Measurements from ENCODE around the gene AMOT.

AMOT gene

DNA sequence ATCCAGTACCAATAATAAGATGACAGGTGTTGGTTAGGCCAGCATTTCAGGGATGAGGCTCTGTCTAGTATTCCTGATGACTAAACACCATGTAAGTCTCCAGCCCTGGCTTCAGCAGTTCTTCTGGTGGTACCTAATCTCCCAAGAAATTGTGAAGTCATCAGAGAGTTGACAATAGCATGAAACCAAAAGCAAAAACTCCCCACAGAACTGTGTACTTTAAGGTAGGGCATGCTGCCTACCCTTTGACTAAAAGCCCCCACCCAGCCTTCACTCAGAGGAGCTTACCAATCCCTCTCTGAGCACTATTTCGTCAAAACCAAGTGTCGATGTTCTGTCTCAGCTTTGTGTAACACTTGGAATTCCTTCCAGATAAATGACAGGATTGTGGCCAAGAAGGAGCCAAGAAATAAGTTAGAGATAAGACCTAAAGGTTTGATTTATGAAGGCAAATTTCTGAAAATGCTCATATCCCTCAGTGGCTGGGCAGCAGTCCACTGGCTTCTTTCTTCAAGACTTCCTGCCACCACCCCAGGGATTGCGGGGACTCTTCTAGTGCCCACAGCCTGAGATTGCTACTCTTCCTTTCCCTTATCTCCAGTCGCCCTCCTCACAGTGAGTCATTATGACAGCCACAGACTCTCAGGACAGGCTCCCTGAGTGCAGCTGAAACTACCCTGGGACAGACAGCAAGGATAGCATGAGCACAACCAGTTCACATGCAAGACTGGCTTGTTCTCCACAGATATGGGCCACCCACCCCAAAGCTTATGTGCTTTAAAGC lies 93.6 kb downstream of the AMOT start:
- no peak overlapping the region for H3K4me3 ChIP-seq (ENCODE audit: low read depth, low read length)

DNA sequence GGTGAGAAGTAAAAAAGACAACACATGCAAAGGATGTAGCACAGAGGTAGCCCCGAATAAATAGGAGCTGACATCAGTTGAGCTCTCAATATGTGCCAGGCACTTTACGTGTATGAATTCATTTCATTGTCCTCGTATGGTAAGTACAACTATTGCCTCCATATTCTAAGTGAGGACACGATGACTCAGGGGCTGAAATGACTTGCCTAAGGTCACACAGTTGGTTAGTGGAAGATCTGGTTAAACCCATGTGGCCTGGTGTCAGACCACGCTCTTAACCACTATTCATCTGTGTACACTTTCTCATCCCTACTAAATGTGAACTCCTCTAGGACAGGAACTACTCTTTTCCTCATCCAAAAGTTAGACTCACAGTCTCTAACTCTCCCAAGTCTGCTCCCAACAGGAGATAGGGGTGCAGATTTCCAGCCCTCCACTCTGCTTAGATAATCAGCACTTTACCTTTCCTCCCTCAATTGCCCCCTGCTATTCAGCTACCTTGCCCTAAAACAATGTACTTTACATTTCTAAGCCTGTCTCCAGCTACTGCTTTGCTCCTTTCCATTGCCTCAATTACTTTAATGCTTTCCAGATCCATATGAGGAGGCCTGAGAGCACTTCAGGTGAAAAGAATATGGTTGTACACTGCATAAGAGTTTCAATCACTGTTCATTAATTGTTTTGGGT lies 102.1 kb downstream of the AMOT start:
- H3K4me3 ChIP-seq (ENCODE audit: low read depth, low read length): no peak overlapping the region

DNA sequence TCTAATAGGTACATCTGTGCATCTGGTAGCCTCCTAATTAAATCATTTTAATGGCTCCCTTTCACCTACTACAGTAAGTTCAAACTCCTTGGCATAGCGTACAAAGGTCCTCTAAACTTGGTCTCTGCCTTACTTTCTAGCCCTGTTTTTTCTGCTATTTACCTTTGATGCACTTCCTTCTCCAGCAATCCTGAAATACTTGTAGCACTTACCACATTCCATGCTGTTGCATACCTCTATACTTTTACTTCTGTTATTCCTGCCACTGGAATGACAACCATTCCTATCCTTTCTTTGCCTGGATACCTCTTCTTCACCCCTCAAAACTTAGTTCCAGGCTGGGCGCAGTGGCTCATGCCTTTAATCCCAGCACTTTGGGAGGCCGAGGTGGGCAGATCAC lies 104.3 kb downstream of the AMOT start:
- no peak overlapping the region for H3K4me3 ChIP-seq (ENCODE audit: low read depth, low read length)

DNA sequence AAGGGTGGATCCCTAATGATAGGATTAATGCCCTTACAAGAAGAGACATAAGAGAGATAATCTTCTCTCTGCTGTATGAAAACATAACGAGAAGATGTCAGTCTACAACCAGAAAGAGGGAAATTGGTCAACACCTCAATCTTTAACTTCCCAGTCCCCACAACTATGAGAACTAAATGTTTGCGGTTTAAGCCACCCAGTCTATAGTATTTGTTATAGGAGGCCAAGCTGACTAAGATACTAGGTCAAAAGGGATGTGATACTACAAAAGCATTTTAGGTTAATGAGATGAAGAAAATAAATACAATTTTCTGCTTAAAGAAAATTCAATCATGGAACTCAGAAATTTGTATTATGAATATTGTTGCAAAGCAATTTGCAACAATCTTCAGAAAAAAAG lies 105.5 kb downstream of the AMOT start:
- no peak overlapping the region for H3K4me3 ChIP-seq (ENCODE audit: low read depth, low read length)

DNA sequence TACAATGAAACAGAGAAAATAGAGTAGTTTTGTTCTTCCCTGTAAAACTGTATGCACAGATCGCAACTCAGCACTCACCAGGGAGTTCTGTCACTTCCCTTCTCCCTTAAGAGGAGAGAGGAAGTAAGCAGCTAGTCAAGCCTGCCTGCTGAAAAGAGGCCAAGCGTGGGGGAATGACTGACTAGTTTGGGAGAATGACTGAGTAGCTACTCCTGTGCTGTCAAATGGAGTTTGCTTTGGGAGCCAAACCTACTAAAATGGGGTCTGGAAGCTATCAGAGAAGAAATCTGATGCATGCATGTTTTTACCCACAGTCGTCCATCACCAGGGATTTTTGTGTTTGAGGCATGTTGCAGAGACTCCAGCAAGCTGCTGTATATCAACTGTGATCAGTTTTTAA lies 106.3 kb downstream of the AMOT start:
- no peak overlapping the region for H3K4me3 ChIP-seq (ENCODE audit: low read depth, low read length)

DNA sequence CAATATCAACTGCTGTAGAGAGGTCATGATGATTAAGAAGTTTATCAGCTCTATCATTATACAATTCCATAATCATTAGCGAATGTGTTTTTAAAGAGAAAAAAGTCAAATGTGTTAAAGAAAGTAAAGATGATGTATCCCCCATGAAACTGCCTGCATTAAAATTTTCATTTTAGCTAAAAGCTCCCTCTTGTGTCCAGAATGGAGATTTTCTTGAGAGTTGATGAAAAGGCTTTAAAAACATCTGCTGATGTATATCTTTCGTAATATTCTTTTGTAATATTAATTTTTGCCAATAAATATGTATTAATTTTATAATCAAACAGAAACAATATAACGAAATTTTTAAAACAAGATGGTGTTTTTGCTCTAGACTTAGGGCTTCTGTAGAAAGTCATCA lies 108.8 kb downstream of the AMOT start:
- no peak overlapping the region for H3K4me3 ChIP-seq (ENCODE audit: low read depth, low read length)
